Measurements from ENCODE around the gene PAFAH1B1. TPM values are rescaled to one million over a fixed set of nuclear protein-coding genes. Genes with fewer than 3 reads are reported as not detected.

The PAFAH1B1 gene
- total and polyA plus RNA-seq, 2 donors (not counting 1 experiment from before 2014, with no cell fraction given): 41.4 to 170 TPM

DNA sequence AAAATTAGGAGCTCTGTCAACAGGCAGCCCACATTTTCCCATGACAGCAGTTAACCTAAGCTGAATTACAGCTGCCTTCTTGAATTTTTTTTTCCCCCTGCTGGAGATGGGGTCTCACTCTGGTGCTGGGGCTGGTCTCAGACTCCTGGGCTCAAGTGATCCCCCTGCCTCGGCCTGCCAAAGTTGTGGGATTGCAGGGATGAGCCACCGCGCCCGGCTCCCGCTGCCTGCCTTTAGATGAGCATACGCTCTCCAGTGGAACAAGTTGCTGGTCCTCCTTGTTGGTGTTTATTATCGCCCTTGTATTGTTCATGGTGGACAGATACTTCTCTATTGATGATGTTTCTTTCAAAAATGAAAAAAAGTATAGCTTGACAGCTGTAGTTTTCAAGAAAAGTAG lies 15.6 kb downstream of the PAFAH1B1 start:
- ChIA-PET CTCF (interaction anchor here (0.6 to 1.0 kb wide), 2 partner anchors 10 to 30 kb away, joined by 3 to 4 read pairs; no protein-coding TSS in a partner anchor), POLR2A (no interaction called here)
- DNase-seq (no peak), ATAC-seq (ENCODE audit: low read depth) (no peak)
- Histone ChIP-seq H4K20me1 (ENCODE audit: control insufficient read depth, insufficient read depth, low read length, poor library complexity, severe bottlenecking) (peaks cover 99% of the 10 kb centered on the region), H3K9me3 (ENCODE audit: control extremely low read depth in 1 of 3, control insufficient read depth in 2 of 3, insufficient read depth in 1 of 3, low read length in 2 of 3) (no peaks in the 10 kb centered on the region), H3K27me3 (replicated peaks in 1 of 4; ENCODE audit: control extremely low read depth in 1 of 4, control insufficient read depth in 3 of 4, insufficient read depth in 4 of 4, low read length in 3 of 4) (no peaks in the 10 kb centered on the region), H2AFZ (ENCODE audit: insufficient read depth, low read depth, low read length, poor library complexity, severe bottlenecking) (no peak overlapping the region), H3K36me3 (replicated peaks in 1 of 2; ENCODE audit: control extremely low read depth in 1 of 2, control insufficient read depth in 1 of 2, extremely low read depth in 1 of 2, insufficient read depth in 2 of 2, low read length in 1 of 2) (peaks cover 0 to 15% of the 10 kb centered on the region in 2 experiments), H3K4me1 (ENCODE audit: control insufficient read depth in 2 of 2, insufficient read depth in 2 of 2, low read length in 2 of 2) (peaks cover 12 to 14% of the 10 kb centered on the region in 2 donors), H3K4me2 (replicated peaks; ENCODE audit: low read depth, low read length, poor library complexity, severe bottlenecking) (no peak overlapping the region), H3K9ac (ENCODE audit: low read length) (no peak overlapping the region), H3K27ac (ENCODE audit: low read length in 2 of 2) (no peak overlapping the region), H3K4me3 (ENCODE audit: control extremely low read depth in 1 of 5, extremely low read depth in 1 of 5, insufficient read depth in 1 of 5, low read depth in 2 of 5, low read length in 4 of 5) (no peak overlapping the region), H3K79me2 (ENCODE audit: control insufficient read depth, insufficient read depth, low read length) (peaks cover 99% of the 10 kb centered on the region)
- no peaks in the 10 kb centered on the region for H3K9me3 Mint-ChIP-seq (ENCODE audit: insufficient read depth)
- peaks cover 57% of the 10 kb centered on the region for H3K4me1 Mint-ChIP-seq
- TF ChIP-seq, protein P1, sequence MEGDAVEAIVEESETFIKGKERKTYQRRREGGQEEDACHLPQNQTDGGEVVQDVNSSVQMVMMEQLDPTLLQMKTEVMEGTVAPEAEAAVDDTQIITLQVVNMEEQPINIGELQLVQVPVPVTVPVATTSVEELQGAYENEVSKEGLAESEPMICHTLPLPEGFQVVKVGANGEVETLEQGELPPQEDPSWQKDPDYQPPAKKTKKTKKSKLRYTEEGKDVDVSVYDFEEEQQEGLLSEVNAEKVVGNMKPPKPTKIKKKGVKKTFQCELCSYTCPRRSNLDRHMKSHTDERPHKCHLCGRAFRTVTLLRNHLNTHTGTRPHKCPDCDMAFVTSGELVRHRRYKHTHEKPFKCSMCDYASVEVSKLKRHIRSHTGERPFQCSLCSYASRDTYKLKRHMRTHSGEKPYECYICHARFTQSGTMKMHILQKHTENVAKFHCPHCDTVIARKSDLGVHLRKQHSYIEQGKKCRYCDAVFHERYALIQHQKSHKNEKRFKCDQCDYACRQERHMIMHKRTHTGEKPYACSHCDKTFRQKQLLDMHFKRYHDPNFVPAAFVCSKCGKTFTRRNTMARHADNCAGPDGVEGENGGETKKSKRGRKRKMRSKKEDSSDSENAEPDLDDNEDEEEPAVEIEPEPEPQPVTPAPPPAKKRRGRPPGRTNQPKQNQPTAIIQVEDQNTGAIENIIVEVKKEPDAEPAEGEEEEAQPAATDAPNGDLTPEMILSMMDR (IDR thresholded peaks at IDR 0.05): no peak
- no peak for TF ChIP-seq EZH2 (IDR thresholded peaks at IDR 0.05; ENCODE audit: borderline replicate concordance, insufficient read depth, low read depth, low read length, poor library complexity, severe bottlenecking)
- H3K27ac Mint-ChIP-seq: no peak overlapping the region
- no peak overlapping the region for H3K4me3 Mint-ChIP-seq
- WGBS (ENCODE audit: insufficient coverage): 98% methylated on average over 7 of the region's 7 CpGs
- intact Hi-C loops (cut with micrococcal nuclease): no loop called here
- H3K27me3 Mint-ChIP-seq: no peaks in the 10 kb centered on the region

DNA sequence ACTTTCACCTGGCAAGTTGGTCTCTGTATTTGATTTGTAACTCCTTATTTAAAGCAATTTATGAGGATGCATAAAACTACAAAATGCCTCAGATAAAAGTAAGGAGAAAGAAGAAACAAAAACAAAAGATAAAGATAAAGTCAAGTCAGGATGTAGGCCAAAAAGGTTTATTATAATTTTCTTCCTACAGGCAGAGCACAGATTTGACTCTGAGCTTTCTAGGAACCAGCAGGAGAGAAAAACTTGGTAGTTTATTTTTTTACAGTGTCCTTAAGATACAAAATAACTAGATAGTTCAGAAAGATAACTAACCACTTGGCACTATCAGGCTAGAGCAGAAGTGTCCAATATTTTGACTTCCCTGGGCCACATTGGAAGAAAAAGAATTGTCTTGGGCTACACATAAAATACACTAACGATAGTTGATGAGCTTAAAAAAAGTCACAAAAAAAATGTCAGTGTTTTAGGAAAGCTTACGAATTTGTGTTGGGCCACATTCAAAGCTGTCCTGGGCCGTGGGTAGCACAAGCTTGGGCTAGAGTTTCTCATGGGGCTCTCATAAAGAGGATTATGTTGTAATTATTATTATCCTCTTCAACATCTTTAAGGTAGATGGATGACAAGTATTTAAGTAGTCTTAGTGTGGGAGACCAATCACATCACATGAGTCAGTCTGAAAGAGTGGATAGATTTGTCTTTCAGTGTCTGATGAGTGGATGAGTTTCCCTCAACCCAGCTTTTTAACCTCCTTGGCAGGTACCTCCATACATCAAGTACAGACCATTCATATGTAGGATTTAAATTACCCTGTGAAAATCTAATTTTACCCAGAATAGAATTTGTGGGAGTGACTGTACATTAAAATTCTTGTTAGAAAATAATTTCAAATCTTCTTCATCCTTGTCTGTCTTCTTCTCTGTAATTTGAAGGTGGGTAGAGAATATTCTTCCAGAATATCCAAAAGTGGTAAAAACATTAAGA lies 17.0 kb downstream of the PAFAH1B1 start:
- DNase-seq: no peak
- peaks cover 99% of the 10 kb centered on the region for H4K20me1 ChIP-seq (ENCODE audit: control insufficient read depth, insufficient read depth, low read length, poor library complexity, severe bottlenecking)
- no peak overlapping the region for H3K27ac ChIP-seq (ENCODE audit: low read length in 2 of 2)
- peaks cover 11% of the 10 kb centered on the region in 2 donors for H3K4me1 ChIP-seq (ENCODE audit: control insufficient read depth in 2 of 2, insufficient read depth in 2 of 2, low read length in 2 of 2)
- no peak overlapping the region for H3K4me2 ChIP-seq (replicated peaks; ENCODE audit: low read depth, low read length, poor library complexity, severe bottlenecking)
- H2AFZ ChIP-seq (ENCODE audit: insufficient read depth, low read depth, low read length, poor library complexity, severe bottlenecking): no peak overlapping the region
- WGBS (ENCODE audit: insufficient coverage): no CpG with 5 or more reads among the region's 3 CpGs
- TF ChIP-seq EZH2 (IDR thresholded peaks at IDR 0.05; ENCODE audit: borderline replicate concordance, insufficient read depth, low read depth, low read length, poor library complexity, severe bottlenecking): no peak
- TF ChIP-seq, protein P1 (IDR thresholded peaks at IDR 0.05): no peak
- Mint-ChIP-seq H3K4me3 (no peak overlapping the region), H3K9me3 (ENCODE audit: insufficient read depth) (no peaks in the 10 kb centered on the region), H3K27me3 (no peaks in the 10 kb centered on the region), H3K27ac (no peak overlapping the region), H3K4me1 (peaks cover 50% of the 10 kb centered on the region)
- ChIA-PET CTCF (interaction anchor here (1.2 kb wide), 1 partner anchor 11 kb away, joined by 4 read pairs; no protein-coding TSS in a partner anchor), POLR2A (interaction anchor here (0.6 kb wide), 1 partner anchor 43 kb away, joined by 5 read pairs; no protein-coding TSS in a partner anchor)
- no peak for ATAC-seq (ENCODE audit: low read depth)
- peaks cover 99% of the 10 kb centered on the region for H3K79me2 ChIP-seq (ENCODE audit: control insufficient read depth, insufficient read depth, low read length)
- no peaks in the 10 kb centered on the region for H3K27me3 ChIP-seq (replicated peaks in 1 of 4; ENCODE audit: control extremely low read depth in 1 of 4, control insufficient read depth in 3 of 4, insufficient read depth in 4 of 4, low read length in 3 of 4)
- no peak overlapping the region for H3K9ac ChIP-seq (ENCODE audit: low read length)
- peaks cover 0 to 4% of the 10 kb centered on the region in 2 experiments for H3K36me3 ChIP-seq (replicated peaks in 1 of 2; ENCODE audit: control extremely low read depth in 1 of 2, control insufficient read depth in 1 of 2, extremely low read depth in 1 of 2, insufficient read depth in 2 of 2, low read length in 1 of 2)
- intact Hi-C loops (cut with micrococcal nuclease): no loop called here
- no peaks in the 10 kb centered on the region for H3K9me3 ChIP-seq (ENCODE audit: control extremely low read depth in 1 of 3, control insufficient read depth in 2 of 3, insufficient read depth in 1 of 3, low read length in 2 of 3)
- H3K4me3 ChIP-seq (ENCODE audit: control extremely low read depth in 1 of 5, extremely low read depth in 1 of 5, insufficient read depth in 1 of 5, low read depth in 2 of 5, low read length in 4 of 5): no peak overlapping the region

Data from B cell (primary cell).